ENCODE results near the gene NEK11. TPM values are rescaled to one million over a fixed set of nuclear protein-coding genes. Genes with fewer than 3 reads are reported as not detected.

Gene NEK11
- total and polyA plus RNA-seq, 9 of the 15 experiments (the other 6 are each of a cell fraction or from before 2014, with no cell fraction given), result 0.28 to 1.5 (median 0.87) TPM

GRCh38 chr3:131072099-131072559, 45.5 kb downstream of the NEK11 start (continued):
- TF ChIP-seq MITF (IDR thresholded peaks at IDR 0.05) (peak; percentile 87; the same call in 1 of the 2 replicates), DPF2 (IDR thresholded peaks at IDR 0.05) (peak; percentile 67), HINFP (tag; conservative IDR thresholded peaks at IDR 0.05; ENCODE audit: low read depth) (no peak), NR0B1 (IDR thresholded peaks at IDR 0.05; ENCODE audit: partially characterized antibody) (no peak), SMARCA5 (IDR thresholded peaks at IDR 0.05) (no peak), SP2 (IDR thresholded peaks at IDR 0.05; ENCODE audit: extremely low read depth, low read depth, low read length, poor library complexity, severe bottlenecking) (no peak), ZC3H11A (IDR thresholded peaks at IDR 0.05; ENCODE audit: low read depth, low read length) (no peak), ELF4 (CRISPR knock-in tag; IDR thresholded peaks at IDR 0.05) (no peak), POLR3G (IDR thresholded peaks at IDR 0.05; ENCODE audit: extremely low read depth, insufficient read length, insufficient replicate concordance) (no peak), BHLHE40 (IDR thresholded peaks at IDR 0.05; ENCODE audit: low read length) (peak; percentile 91), ZNF589 (CRISPR knock-in tag; IDR thresholded peaks at IDR 0.05; ENCODE audit: low read depth) (peak; percentile 54; the same call in 1 of the 2 replicates), CREB3L1 (IDR thresholded peaks at IDR 0.05; ENCODE audit: borderline replicate concordance, low read depth) (no peak), HNRNPH1 (optimal IDR thresholded peaks at IDR 0.05; ENCODE audit: low read depth, low read length) (no peak), ZBTB49 (CRISPR knock-in tag; IDR thresholded peaks at IDR 0.05; ENCODE audit: borderline replicate concordance) (no peak), NBN (IDR thresholded peaks at IDR 0.05; ENCODE audit: low read depth) (no peak)
- TF ChIP-seq, protein P1, sequence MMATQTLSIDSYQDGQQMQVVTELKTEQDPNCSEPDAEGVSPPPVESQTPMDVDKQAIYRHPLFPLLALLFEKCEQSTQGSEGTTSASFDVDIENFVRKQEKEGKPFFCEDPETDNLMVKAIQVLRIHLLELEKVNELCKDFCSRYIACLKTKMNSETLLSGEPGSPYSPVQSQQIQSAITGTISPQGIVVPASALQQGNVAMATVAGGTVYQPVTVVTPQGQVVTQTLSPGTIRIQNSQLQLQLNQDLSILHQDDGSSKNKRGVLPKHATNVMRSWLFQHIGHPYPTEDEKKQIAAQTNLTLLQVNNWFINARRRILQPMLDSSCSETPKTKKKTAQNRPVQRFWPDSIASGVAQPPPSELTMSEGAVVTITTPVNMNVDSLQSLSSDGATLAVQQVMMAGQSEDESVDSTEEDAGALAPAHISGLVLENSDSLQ (IDR thresholded peaks at IDR 0.05), result peak; percentile 40
